Measurements from ENCODE around the gene SLC43A1. TPM values are rescaled to one million over a fixed set of nuclear protein-coding genes. Genes with fewer than 3 reads are reported as not detected.

Gene SLC43A1
- total and polyA plus RNA-seq, 4 donors, result 85.6 to 171 (median 107) TPM

- 26% methylated on average over 12 of the region's 12 CpGs for WGBS
- H3K36me3 ChIP-seq (ENCODE audit: control insufficient read depth in 4 of 4, insufficient read depth in 3 of 4, low read depth in 1 of 4, low read length in 3 of 4), result no peaks in the 10 kb centered on the region
- no peak overlapping the region for H3K4me3 ChIP-seq (ENCODE audit: low read depth in 1 of 3, low read length in 3 of 3)
- peak in 1 of 2 donors; percentile 52 for TF ChIP-seq EGR1 (IDR thresholded peaks at IDR 0.05; ENCODE audit: low read depth in 2 of 2)
- TF ChIP-seq ZBTB33 (IDR thresholded peaks at IDR 0.05), result peak; percentile 87
- peak; percentile 90 for TF ChIP-seq RXRA (IDR thresholded peaks at IDR 0.05)
- no peak for TF ChIP-seq CTCF (IDR thresholded peaks at IDR 0.05; ENCODE audit: low read depth, low read length, missing input control)
- TF ChIP-seq RAD21 (IDR thresholded peaks at IDR 0.05), result peak; percentile 42 to 64
- TF ChIP-seq NR2F2 (IDR thresholded peaks at IDR 0.05), result peak; percentile 52
- no peak for TF ChIP-seq TAF1 (conservative IDR thresholded peaks at IDR 0.05)
- TF ChIP-seq SP1 (IDR thresholded peaks at IDR 0.05), result peak; percentile 96
- no peak for TF ChIP-seq GABPA (IDR thresholded peaks at IDR 0.05 in 1 of 2, conservative IDR thresholded peaks at IDR 0.05 in 1 of 2)
- peak; percentile 80 to 87 for TF ChIP-seq JUND (IDR thresholded peaks at IDR 0.05)
- TF ChIP-seq HNF4G (IDR thresholded peaks at IDR 0.05), result peak; percentile 89
- peak; percentile 71 for TF ChIP-seq FOXA1 (IDR thresholded peaks at IDR 0.05)
- TF ChIP-seq FOXA2 (IDR thresholded peaks at IDR 0.05), result peak; percentile 86
- peak; percentile 90 to 95 for TF ChIP-seq HNF4A (conservative IDR thresholded peaks at IDR 0.05)
- peak; percentile 75 for TF ChIP-seq MAX (IDR thresholded peaks at IDR 0.05)
- peak; percentile 86 for TF ChIP-seq REST (IDR thresholded peaks at IDR 0.05)
- peak; percentile 32 for TF ChIP-seq ATF3 (IDR thresholded peaks at IDR 0.05)
- peak; percentile 80 for TF ChIP-seq YY1 (IDR thresholded peaks at IDR 0.05)
- H3K27ac ChIP-seq (ENCODE audit: low read depth in 1 of 2, low read length in 2 of 2), result peak overlapping the region; percentile 79 to 91
- no peaks in the 10 kb centered on the region for H3K27me3 ChIP-seq (ENCODE audit: control insufficient read depth in 4 of 4, insufficient read depth in 4 of 4, low read length in 3 of 4)
- peak overlapping the region in 1 of 2 donors; percentile 27 for H3K9ac ChIP-seq (ENCODE audit: low read depth in 1 of 2, low read length in 2 of 2)
- H3K4me1 ChIP-seq (ENCODE audit: control insufficient read depth in 4 of 4, insufficient read depth in 4 of 4, low read length in 3 of 4), result peaks cover 14 to 54% (median 29%) of the 10 kb centered on the region in 4 donors
- DNase-seq (ENCODE audit: low spot score), result no peak
- H3K9me3 ChIP-seq (ENCODE audit: control insufficient read depth in 4 of 4, low read length in 3 of 4), result no peaks in the 10 kb centered on the region
Measured at GRCh38 chr11:57438345-57439285, 76.9 kb downstream of the SLC43A1 start.

Measured in liver (tissue), 9 donors.